ENCODE data around the gene SAMD7.
A peak's percentile ranks its signal among the peaks of the same experiment; 100 is the strongest.

Gene SAMD7

DNA sequence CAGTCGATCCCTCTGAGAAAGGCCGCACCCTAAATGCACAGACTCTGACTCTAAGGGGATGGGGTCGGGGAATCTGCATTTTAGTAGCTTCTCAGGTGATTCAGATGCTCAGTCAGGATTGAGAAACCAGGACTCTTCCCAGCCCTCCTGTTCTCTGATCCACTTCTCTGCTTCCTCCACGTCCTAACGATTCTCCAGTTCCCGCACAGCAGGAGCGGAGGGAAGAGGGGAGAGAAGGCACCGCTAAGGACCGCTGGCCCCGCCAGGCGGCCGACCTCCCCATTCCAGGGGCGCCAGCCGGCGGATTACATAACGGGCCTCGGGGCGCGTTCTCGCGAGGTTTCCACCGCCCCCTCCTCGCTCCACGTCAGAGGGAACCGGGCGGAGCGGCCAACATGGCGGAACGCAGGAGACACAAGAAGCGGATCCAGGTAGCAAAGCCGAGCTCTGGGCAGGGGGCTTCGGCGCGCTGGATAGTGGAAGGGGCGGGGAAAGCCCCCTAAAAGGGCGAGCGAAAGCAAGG lies 55.1 kb downstream of the SAMD7 start, which contains the start of gene SEC62 (continued):
- TF ChIP-seq, protein P1, sequence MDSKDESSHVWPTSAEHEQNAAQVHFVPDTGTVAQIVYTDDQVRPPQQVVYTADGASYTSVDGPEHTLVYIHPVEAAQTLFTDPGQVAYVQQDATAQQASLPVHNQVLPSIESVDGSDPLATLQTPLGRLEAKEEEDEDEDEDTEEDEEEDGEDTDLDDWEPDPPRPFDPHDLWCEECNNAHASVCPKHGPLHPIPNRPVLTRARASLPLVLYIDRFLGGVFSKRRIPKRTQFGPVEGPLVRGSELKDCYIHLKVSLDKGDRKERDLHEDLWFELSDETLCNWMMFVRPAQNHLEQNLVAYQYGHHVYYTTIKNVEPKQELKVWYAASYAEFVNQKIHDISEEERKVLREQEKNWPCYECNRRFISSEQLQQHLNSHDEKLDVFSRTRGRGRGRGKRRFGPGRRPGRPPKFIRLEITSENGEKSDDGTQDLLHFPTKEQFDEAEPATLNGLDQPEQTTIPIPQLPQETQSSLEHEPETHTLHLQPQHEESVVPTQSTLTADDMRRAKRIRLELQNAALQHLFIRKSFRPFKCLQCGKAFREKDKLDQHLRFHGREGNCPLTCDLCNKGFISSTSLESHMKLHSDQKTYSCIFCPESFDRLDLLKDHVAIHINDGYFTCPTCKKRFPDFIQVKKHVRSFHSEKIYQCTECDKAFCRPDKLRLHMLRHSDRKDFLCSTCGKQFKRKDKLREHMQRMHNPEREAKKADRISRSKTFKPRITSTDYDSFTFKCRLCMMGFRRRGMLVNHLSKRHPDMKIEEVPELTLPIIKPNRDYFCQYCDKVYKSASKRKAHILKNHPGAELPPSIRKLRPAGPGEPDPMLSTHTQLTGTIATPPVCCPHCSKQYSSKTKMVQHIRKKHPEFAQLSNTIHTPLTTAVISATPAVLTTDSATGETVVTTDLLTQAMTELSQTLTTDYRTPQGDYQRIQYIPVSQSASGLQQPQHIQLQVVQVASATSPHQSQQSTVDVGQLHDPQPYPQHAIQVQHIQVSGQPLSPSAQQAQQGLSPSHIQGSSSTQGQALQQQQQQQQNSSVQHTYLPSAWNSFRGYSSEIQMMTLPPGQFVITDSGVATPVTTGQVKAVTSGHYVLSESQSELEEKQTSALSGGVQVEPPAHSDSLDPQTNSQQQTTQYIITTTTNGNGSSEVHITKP (tag by site-specific recombination; IDR thresholded peaks at IDR 0.05) = no peak

- CTCF ChIA-PET = interaction anchor here (0.5 to 3.0 kb wide), 4 partner anchors 22 to 871 kb away, joined by 3 to 9 read pairs (median 5); no protein-coding TSS in a partner anchor
- H3K36me3 ChIP-seq (ENCODE audit: control insufficient read depth in 2 of 2, insufficient read depth in 1 of 2, low read length in 2 of 2) = peaks cover 0 to 8% of the 10 kb centered on the region in 2 experiments; a peak in 1 of 3 replicates
- POLR2A ChIA-PET = interaction anchor here (0.6 to 1.7 kb wide), 3 partner anchors 121 to 194 kb away, joined by 3 to 4 read pairs (median 4); partner anchors contain the start of gene MYNN
- no peaks in the 10 kb centered on the region for H3K4me1 ChIP-seq (ENCODE audit: control insufficient read depth, insufficient read depth, low read length)
- no peaks in the 10 kb centered on the region for H3K9me3 ChIP-seq (ENCODE audit: control insufficient read depth, insufficient read depth, low read depth, low read length)
- H3K4me3 ChIP-seq (ENCODE audit: low read depth, low read length) = peak overlapping the region; percentile 97
- peak overlapping the region; percentile 57; the same call in 1 of the 2 replicates for H3K27ac ChIP-seq (ENCODE audit: extremely low read depth, low read depth, low read length)
- TF ChIP-seq KLF9 (tag by site-specific recombination; IDR thresholded peaks at IDR 0.05; ENCODE audit: low read depth) (no peak), ZNF785 (tag by site-specific recombination; IDR thresholded peaks at IDR 0.05) (no peak), SETDB1 (IDR thresholded peaks at IDR 0.05; ENCODE audit: insufficient read length, low read length) (no peak), ZNF350 (tag by site-specific recombination; IDR thresholded peaks at IDR 0.05) (no peak), ZNF19 (tag by site-specific recombination; IDR thresholded peaks at IDR 0.05; ENCODE audit: low read depth) (no peak), ZFP69B (tag by site-specific recombination; IDR thresholded peaks at IDR 0.05) (peak; percentile 35; the same call in 1 of the 2 replicates), ZFP3 (tag by site-specific recombination; IDR thresholded peaks at IDR 0.05; ENCODE audit: low read depth) (no peak), ZXDB (tag by site-specific recombination; IDR thresholded peaks at IDR 0.05) (no peak), SCRT2 (tag by site-specific recombination; IDR thresholded peaks at IDR 0.05) (no peak), ZBTB21 (tag by site-specific recombination; IDR thresholded peaks at IDR 0.05) (no peak), ZSCAN30 (tag by site-specific recombination; IDR thresholded peaks at IDR 0.05) (no peak), ZNF10 (tag by site-specific recombination; IDR thresholded peaks at IDR 0.05) (peak; percentile 86; the same call in 1 of the 2 replicates), SP3 (tag by site-specific recombination; IDR thresholded peaks at IDR 0.05) (0 out of 2 replicates have a peak, but pooled peaks have one; percentile 18), ZNF660 (tag by site-specific recombination; IDR thresholded peaks at IDR 0.05) (peak; percentile 94), ZNF830 (tag by site-specific recombination; IDR thresholded peaks at IDR 0.05; ENCODE audit: low read depth) (no peak), ZBTB26 (tag by site-specific recombination; optimal IDR thresholded peaks at IDR 0.05) (peak; percentile 77), PATZ1 (tag by site-specific recombination; IDR thresholded peaks at IDR 0.05) (peak; percentile 68), ZNF692 (tag by site-specific recombination; IDR thresholded peaks at IDR 0.05) (0 out of 2 replicates have a peak, but pooled peaks have one; percentile 8), ZNF654 (tag by site-specific recombination; IDR thresholded peaks at IDR 0.05; ENCODE audit: low read depth) (no peak), EGR2 (tag by site-specific recombination; IDR thresholded peaks at IDR 0.05; ENCODE audit: low read depth) (peak; percentile 36; the same call in 1 of the 2 replicates), ZNF335 (tag by site-specific recombination; conservative IDR thresholded peaks at IDR 0.05) (peak; percentile 38), ZNF677 (tag by site-specific recombination; IDR thresholded peaks at IDR 0.05) (no peak)
- TF ChIP-seq, protein P2, sequence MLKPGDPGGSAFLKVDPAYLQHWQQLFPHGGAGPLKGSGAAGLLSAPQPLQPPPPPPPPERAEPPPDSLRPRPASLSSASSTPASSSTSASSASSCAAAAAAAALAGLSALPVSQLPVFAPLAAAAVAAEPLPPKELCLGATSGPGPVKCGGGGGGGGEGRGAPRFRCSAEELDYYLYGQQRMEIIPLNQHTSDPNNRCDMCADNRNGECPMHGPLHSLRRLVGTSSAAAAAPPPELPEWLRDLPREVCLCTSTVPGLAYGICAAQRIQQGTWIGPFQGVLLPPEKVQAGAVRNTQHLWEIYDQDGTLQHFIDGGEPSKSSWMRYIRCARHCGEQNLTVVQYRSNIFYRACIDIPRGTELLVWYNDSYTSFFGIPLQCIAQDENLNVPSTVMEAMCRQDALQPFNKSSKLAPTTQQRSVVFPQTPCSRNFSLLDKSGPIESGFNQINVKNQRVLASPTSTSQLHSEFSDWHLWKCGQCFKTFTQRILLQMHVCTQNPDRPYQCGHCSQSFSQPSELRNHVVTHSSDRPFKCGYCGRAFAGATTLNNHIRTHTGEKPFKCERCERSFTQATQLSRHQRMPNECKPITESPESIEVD (tag by site-specific recombination; IDR thresholded peaks at IDR 0.05) = no peak
Observed at GRCh38 chr3:169966951-169967915, 55.9 kb downstream of the SAMD7 start.

All from HEK293 (cell line).